ENCODE measurements around the gene RPUSD3.
A peak's percentile ranks its signal among the peaks of the same experiment; 100 is the strongest.
"Not testable (repeated sequence)": the region's sequence is repeated elsewhere in the genome, so short reads cannot be mapped to it uniquely, and the experiment has no call there.

The RPUSD3 gene, protein sequence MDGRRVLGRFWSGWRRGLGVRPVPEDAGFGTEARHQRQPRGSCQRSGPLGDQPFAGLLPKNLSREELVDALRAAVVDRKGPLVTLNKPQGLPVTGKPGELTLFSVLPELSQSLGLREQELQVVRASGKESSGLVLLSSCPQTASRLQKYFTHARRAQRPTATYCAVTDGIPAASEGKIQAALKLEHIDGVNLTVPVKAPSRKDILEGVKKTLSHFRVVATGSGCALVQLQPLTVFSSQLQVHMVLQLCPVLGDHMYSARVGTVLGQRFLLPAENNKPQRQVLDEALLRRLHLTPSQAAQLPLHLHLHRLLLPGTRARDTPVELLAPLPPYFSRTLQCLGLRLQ

DNA sequence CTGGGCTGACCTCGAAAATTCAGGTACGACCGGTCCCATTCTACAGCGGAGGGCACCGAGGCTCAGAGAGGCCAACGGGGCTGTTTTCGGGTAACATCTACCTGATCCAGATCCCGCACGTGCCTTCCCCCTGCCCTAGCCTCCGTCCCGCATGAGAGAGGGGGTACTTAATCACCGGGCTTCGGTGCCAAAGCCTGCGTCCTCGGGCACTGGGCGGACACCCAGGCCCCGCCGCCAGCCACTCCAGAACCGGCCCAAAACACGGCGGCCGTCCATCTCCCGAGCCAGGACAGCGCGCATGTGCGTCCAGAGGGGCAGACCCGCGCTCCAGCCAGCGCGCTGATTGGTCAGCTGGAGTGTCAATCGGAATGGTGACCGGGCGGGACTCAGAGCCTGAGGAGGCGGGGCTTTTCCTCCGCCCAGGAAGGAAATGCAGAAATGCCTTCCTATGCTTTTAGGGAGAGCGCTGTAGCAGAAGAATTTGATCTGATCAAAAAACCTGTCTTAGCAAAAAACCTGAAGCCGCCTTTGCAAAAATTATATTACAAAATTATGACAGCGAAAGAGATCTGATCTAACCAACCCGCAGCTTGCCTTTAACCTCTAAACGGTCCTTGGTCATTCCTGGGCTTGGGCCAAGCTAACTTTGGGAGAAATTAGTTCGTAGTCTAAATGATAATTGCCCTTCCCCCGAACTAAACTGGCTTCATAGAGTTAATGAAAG, at the start of gene RPUSD3:
RPUSD3 (minus strand) TSS at position 294 of the 724 bp plus-strand sequence; CDS start at position 276, 18 bp downstream.
- DNase-seq: peak; percentile 88 to 96 (median 94)

DNA sequence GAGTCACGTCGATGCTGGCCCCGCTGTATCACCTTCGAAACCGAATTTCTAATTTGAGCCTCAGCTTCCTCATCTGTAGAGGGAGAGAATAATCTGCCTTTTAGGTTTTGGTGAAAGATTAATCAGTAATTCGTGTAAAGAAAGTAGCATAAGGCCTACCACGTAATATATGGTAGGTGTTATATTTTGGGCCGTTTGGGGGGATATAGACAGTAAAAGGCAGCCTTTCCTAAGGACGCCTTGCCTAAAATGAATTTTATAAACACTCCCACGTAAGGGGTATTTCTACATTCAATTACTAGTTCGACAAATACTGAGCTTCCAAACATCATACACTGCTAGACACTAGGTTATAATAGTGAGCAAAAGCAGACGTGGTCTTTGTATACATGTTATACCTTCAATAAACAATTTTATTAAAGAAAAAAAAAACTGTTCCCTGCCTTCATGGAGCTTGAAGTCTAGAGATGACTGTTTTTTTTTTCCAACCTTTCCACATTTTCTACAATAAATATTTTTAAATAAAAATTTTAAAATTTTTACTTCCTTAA, 47.3 kb upstream of the RPUSD3 start:
- DNase-seq: no peak

DNA sequence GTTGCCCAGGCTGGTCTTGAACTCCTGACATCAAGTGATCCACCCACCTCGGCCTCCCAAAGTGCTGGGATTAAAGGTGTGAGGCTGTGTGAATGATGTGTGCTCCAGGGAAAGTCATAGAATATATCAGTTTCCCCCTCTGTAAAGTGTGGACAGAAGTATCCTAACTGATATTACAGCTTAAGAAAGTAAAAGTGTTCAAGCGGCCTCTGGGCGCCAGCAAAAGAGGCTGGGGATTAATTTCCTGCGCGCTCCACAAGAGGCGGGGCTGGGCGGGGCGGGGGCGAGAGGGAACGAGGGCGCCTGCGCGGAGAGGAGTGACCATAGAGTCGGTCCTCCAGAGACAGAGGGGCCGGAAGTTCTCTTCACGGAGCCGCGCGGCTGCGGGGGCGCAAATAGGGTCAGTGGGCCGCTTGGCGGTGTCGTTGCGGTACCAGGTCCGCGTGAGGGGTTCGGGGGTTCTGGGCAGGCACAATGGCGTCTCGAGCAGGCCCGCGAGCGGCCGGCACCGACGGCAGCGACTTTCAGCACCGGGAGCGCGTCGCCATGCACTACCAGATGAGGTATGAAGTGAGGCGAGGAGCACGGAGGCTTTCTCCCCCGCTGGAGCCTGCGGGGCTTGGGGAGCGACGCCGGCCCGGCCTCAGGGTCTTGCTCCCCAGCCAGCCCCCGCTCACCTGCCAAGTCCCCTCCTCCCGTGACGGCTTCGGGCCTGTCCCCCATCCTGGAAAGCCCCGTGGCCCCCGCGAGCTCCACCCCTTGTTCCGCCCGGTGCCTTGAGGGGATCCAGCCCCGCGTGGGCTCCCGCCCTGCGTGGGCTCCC, 46.7 kb upstream of the RPUSD3 start, which contains the start of gene JAGN1:
JAGN1 (plus strand) TSS at position 362 of the 823 bp plus-strand sequence; CDS start at position 475, 113 bp downstream.
- peak; percentile 86 to 96 (median 92) for DNase-seq

DNA sequence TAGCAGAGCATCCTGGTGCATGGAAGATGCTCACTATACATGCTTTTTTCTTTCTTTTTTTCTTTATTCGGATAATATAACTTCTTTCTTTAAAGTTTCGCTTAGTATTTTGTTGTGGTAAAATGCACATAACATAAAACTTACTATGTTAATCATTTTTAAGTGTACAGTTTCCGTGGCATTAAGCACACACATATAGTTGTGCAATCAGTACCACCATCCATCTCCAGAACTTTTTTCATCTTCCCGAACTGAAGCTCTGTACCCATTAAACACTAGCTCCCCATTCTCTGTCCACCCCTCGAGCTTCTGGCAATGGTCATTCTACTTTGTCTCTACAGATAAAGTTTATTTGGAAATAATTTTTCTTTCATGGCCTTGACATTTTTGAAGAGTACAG, 45.6 kb upstream of the RPUSD3 start:
- no peak for DNase-seq

DNA sequence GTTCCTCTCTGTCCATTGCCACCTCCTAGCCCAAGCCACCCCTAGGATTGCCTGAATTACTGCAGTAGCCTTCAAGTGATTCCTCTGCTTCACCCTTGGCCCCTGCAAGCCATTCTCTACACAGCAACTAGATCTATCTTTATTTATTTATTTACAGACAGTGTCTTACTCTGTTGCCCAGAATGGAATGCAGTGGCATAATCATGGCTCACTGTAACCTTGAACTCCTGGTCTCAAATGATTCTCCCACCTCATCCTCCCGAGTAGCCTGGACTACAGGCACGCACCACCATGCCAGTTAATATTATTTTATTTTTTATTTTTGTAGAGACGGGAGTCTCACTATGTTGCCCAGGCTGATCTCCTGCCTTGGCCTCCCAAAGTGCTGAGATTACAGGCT, 44.7 kb upstream of the RPUSD3 start:
- DNase-seq: no peak

DNA sequence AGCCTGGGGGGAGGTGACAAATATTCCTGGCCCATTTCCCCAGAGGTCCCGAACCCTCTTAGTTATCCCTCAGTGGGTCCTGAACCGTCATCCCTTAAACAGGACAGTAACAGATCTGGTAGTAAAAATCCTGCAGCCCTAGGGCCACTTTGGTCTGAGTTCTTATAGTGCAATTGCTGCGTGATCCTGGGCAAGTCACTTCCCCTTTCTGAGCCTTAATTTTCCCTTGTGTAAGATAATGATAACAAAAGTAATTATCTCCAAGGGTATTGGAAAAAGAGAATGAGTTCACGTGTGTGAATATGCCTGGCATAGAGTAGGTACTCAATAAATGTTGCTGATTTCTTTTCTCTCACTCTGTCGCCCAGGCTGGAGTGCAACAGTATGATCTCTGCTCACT, 43.7 kb upstream of the RPUSD3 start:
- no peak for DNase-seq

DNA sequence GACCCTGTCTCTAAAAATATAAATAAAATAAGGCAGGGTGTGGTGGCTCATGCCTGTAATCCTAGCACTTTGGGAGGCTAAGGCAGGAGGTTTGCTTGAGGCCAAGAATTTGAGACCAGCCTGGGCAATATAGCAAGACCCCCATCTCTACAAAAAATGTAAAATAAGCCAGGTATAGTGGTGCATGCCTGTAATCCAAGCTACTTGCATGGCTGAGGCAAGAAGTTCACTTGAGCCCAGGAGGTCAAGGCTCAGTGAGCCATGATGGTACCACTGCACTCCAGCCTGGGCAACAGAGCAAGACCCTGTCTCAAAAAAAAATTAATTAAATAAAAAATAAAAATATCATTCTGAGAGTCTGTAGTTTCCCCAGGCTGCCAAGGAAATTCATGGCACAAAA, 42.5 kb upstream of the RPUSD3 start:
- DNase-seq: no peak

DNA sequence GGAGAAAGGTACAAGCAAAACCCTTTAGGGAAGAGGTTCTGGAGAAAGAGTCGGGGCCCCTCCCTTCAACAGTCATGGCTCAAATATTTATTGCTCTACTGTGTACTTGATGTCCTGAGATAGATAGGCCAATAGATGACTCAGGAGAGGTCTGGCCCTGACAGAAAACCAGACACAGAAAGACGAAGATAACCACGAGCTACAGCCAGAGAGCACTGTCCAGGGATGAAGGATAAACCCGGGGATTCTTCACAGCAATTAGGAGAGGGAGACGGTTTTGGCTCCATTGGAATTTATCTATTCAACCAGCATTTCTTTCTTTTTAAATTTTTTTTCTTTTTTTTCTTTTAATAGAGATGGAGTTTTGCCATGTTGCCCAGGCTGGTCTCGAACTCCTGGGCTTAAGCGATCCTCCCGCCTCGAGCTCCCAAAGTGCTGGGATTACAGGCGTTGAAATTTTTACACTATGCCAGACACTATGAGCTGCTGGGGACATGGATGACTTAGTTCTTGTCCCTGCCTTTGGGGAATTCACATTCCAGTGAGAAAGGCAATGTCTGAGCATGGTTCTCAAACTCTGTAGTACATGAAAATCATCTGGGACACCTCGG, 40.9 kb upstream of the RPUSD3 start:
- no peak for DNase-seq

DNA sequence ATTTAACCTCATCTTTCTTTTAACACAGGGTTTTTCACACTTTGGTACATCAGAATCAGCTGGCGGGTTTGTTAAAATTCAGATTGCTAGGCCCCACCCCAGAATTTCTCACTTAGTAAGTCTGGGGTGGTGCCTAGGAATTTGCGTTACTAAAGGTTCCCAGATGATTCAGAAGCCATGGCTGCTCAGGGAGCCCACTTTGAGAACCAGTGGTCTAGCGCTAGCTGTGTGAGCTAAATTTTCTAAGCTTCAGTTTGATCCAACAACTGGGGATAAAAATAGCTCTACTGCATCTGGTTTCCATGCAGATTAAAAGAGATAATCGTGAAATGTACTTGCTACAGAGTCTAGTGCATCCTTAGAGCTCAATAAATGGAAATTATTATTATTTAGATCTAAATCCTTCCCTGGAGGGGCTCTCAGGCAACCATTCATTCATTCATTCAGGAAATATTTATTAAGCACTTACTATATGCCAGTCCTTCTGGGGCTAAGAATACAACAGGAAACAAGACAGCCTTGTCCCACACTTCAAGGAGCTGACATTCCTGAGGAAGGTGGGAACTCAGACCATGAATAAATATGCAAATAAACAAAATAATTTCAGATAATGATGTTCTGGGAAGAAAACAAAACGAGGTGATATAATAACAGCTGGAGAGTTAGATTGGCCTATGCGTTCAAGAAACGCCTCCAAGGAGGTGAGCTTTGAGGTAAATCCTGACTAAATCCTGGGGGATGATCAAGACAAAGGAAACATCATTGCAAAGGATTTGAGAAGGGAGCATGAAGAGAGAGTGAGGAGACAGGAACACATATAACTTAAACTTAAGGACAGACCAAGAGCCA, 40.1 kb upstream of the RPUSD3 start:
- DNase-seq: no peak

DNA sequence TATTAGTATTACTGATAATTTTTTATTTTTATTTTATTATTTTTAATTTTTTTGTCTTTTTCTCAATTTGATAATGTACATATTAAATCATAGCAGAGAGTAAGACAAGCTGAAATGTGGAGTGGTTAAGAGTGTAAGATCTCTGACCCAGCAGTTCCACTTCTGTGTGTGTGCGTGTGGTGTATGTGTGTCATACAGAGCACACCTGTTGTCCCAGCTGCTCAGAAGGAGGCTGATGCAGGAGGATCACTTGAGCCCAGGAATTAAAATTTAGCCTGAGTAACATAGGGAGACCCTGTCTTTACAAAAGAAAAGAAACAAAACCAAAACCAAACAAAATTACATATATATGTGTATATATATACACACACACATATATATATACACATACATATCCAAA, 37.6 kb upstream of the RPUSD3 start:
- DNase-seq: no peak

DNA sequence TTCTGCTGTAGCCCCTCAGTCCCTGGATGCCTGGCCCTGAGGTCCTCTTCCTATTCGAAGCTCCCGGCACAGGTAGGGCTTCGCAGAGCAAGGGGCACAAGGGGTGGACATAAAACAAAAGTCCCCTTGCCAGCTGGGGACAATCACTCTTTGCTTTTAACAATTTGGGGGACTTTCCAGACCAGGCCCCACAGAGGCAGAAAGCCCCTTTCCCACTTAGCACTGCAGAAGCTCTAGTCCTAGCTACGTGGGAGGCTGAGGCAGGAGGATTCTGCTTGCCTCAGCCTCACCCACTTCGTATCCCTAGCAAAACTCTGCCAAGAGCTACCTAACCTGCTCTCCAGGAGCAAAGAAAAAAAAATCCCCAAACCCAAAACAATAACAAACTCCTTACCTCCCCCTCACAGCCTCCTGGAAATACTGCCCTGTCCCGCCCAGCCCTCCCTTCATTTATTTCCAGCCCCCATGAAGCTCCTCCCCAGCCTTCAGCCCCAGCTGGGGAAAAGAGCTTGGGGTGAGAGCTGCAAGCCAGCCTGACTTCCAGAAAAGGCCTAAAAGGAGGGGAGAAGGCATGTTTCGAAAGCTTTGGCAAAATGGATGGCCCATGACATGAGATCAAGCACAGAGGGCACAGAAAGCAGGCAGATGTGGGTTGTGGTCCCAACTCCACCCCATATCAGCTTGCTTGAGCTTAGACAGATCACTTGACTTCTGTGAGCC, 36.2 kb upstream of the RPUSD3 start, which contains the start of gene CIDEC:
CIDEC (minus strand) TSS at position 424 of the 720 bp plus-strand sequence. CDS start 1,767 bp downstream, outside the sequence.
- no peak for DNase-seq

DNA sequence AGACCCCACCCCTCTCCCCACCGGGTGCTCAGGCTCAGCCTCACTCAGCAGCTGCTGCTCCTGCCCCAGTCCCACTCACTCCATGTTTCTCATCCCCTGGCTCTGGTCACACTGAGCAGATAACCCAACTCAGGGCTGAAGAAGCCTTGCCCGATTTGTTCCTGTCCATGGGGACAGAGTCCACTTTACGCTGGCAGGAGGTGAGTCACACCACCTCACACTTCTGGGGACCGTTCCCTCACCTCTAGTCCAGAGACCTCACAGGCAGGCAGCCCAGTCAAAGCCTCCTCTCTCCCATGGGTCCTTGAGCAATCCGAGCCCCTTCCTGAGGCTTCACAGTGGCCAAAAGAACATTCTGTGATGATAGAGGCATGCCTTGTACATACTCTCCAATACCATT, 34.9 kb upstream of the RPUSD3 start:
- no peak for DNase-seq

DNA sequence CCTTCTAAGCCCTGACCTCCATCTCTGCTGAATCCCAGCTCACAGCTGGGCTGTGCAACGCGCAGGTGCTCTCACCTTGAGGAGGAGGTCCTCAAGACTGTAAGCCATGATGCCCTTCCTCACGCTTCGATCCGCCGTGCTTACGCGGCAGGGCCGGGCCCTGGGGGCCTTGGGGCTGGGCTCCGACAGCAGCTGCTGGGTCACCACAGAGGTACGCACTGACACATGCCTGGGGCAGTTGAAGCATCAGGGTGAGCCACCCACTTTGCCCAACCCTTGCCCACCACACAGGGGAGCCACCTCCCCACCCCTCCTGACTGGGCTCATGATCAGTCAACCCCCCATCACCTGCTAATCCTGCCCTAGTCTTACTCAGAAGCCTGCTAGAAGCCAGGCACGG, 33.2 kb upstream of the RPUSD3 start:
- DNase-seq: no peak

DNA sequence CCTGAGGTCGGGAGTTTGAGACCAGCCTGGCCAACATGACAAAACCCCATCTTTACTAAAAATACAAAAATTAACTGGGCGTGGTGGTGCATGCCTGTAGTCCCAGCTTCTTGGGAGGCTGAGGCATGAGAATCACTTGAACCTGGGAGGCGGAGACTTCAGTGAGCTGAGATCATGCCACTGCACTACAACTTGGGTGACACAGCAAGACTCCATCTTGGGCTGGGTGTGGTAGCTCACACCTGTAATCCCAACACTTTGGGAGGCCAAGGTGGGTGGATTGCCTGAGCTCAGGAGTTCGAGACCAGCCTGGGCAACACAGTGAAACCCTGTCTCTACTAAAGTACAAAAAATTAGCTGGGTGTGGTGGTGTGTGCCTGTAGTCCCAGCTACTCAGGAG, 32.4 kb upstream of the RPUSD3 start:
- DNase-seq: not testable (repeated sequence)

DNA sequence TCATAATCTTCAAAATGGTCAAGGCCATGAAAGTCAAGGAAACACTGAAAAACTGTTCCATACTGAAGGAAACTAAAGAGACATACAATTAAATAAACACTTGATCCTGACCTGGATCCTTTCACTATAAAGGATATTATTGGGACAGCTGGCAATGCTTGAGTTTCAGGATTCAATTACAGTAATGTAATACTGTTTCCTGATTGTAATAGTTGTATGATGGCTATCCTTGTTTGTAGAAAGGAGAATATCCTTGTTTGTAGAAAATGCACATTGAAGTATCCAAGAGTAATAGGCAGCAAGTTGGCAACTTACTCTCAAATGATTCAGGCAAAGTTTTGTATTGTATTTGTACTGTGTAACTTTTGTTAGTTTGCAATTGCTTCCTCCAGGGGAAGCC, 31.6 kb upstream of the RPUSD3 start:
- no peak for DNase-seq

DNA sequence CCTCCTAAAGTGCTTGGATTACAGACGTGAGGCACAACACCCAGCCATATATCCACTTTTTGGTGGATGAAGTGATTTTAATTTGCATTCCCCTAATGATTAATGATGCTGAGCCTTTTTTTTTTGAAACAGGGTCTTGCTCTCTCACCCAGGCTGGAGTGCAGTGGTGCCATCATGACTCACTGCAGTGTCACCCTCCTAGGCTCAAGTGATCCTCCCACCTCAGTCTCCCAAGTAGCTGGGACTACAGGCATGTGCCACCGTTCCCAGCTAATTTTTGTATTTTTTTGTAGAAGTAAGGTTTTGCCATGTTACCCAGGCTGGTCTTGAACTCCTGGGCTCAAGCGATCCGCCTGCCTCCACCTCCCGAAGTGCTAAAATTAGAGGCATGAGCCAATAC, 28.3 kb upstream of the RPUSD3 start:
- not testable (repeated sequence) for DNase-seq

DNA sequence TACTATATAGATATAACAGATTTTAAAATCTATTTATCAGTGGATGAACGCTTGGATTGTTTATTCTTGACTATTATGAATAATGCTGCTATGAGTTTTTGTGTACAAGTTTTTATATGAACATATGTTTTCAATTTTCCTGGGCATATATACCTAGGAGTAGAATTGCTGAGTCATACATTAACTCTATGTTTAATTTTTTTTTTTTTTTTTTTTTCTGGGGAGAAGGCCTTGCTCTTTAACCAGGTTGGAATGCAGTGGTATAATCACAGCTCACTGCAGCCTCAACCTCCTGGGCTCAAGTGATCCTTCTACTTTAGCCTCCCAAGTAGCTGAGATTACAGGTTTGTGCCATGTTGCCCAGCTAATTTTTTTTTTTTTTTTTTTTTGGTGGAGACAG, 27.2 kb upstream of the RPUSD3 start:
- DNase-seq: no peak

DNA sequence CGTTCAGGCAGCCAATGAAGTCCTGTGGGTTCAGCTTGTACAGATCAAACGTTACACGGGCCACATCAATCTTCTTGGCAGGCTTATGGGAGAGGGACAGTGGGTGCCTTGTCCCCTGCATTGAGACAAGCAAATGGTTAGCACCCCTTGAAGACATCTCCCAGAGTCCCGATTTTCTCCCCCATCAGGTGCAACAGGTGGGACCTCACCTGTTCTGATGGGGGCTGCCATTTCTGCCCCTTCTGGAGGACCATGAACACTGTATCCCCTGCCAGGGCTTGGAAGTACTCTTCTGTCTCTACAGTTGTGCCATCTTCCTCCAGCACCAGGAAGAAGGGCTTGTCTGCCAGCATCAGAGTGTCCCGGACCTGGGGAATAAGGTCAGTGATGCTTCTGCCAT, 26.1 kb upstream of the RPUSD3 start:
- no peak for DNase-seq

DNA sequence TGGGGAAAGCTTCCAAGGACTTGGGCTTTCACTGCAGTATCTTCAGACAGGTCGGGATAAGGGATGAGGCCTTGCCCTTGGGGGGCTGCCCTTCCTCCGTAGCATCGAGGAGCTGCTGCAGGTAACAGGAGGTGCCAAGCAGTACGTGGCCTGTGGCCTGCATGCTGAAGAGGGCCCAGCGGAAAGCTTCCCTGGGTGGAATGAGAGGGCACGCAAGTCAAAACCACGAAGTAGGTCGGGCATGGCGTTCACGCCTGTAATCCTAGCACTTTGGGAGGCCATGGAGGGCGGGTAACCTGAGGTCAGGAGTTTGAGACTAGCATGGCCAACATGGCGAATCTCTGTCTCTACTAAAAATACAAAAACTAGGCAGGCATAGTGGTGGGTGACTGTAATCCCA, 23.3 kb upstream of the RPUSD3 start:
- DNase-seq: no peak

DNA sequence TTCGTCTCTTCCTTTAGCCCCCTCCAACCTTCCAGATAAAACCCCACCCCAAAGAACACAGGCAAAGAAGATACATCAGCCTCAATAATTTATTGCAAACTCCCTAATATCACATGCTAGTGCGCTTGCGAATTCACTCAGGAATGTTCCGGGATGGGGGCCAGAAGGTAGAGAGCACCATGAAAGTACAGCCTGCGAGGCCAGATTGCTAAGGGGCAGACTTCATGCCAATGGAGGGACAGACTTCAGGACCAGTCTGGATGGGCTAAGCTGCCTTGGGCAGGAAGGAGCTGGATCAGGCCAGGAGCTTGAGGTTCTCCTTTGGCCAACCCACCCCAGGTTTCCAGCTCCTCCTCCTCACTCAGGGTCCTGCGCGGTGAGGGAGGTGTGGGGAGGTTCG, 22.8 kb upstream of the RPUSD3 start:
- no peak for DNase-seq

DNA sequence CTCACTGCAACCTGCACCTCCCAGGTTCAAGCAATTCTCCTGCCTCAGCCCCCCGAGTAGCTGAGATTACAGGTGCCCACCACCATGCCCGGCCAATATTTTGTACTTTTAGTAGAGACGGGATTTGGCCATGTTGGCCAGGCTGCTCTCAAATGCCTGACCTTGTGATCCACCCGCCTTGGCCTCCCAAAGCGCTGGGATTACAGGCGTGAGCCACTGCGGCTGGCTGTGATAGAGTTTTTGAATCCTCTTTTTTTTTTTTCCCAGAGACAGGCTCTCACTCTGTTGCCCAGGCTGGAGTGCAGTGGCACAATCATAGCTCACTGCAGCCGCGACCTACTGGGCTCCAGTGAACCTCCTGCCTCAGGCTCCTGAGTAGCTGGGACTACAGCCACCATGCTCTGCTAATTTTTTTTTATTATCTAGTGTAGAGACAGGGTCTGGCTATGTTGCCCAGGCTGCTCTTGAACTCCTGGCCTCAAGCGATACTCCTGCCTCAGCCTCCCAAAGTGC, 21.4 kb upstream of the RPUSD3 start:
- DNase-seq: not testable (repeated sequence)
